ENCODE data around the gene SAA1.

The SAA1 gene

GRCh38 chr11:18312012-18312411, 45.9 kb downstream of the SAA1 start:
- no peak for DNase-seq

GRCh38 chr11:18312663-18313420, 46.8 kb downstream of the SAA1 start:
- DNase-seq, result no peak

GRCh38 chr11:18313965-18314763, 48.1 kb downstream of the SAA1 start:
- DNase-seq, result no peak

- no peak for DNase-seq
Measured at GRCh38 chr11:18314784-18315523, 48.9 kb downstream of the SAA1 start.

GRCh38 chr11:18315893-18316292, 49.8 kb downstream of the SAA1 start:
- DNase-seq, result no peak

- DNase-seq, result no peak
Measured at GRCh38 chr11:18317551-18317950, 51.5 kb downstream of the SAA1 start.

All from activated naive CD4-positive, alpha-beta T cell treated with Interleukin-2 at 50 U/mL for 16 hours (primary cell).